Naive thymus-derived CD4-positive, alpha-beta T cell (primary cell): ENCODE measurements around the gene ARHGEF16. TPM values are rescaled to one million over a fixed set of nuclear protein-coding genes. Genes with fewer than 3 reads are reported as not detected.

Experiments used
- ATAC-seq: fragments of 150-1000 bp; cut with Tn5 transposase; 2 replicates; pipeline ENCODE4 v1.10.0; 2021; ENCODE audit warnings: mild to moderate bottlenecking, moderate library complexity
- CTCF ChIA-PET: fragments of 350-600 bp; sonication (Branson Sonifier 250); formaldehyde crosslinking; loops from one replicate; lab custom pipeline; 2021; ENCODE audit warnings: antibody characterized with exemption; lab: Charles Lee
- POLR2A ChIA-PET: fragments of 350-600 bp; sonication (Branson Sonifier 250); formaldehyde crosslinking; loops from one replicate; lab custom pipeline; 2021; ENCODE audit warnings: antibody characterized with exemption, inconsistent platforms; lab: Charles Lee
- DNase-seq, 9 donors: peaks; one replicate each; pipeline versions ENCODE4 v3.0.0 to v3.0.0-alpha.2; 2020 to 2022; ENCODE audit warnings: mixed read lengths in 1 of 9
- H3K27ac ChIP-seq: one replicate; pipeline ENCODE4 v1.7.0; 2013; ENCODE audit warnings: mild to moderate bottlenecking, low read depth, low read length, moderate library complexity
- H3K27me3 ChIP-seq, 2 donors: one replicate each; pipeline ENCODE4 v1.7.0; 2013; ENCODE audit warnings: low read length in 2 of 2, mild to moderate bottlenecking in 2 of 2, moderate library complexity in 2 of 2; ENCODE audit not compliant: control insufficient read depth in 2 of 2, insufficient read depth in 2 of 2
- H3K36me3 ChIP-seq, 3 experiments: 1 replicate in 2 of 3; 2 replicates in 1 of 3; pipeline ENCODE4 v1.7.0; 2013; ENCODE audit warnings: low read length in 3 of 3, mild to moderate bottlenecking in 3 of 3, moderate library complexity in 1 of 3; ENCODE audit not compliant: insufficient read depth in 3 of 3, control insufficient read depth in 2 of 3
- H3K4me1 ChIP-seq, 2 donors: one replicate each; pipeline ENCODE4 v1.7.0; 2013; ENCODE audit warnings: low read length in 2 of 2, mild to moderate bottlenecking in 2 of 2, moderate library complexity in 1 of 2; ENCODE audit not compliant: control insufficient read depth in 2 of 2, insufficient read depth in 2 of 2
- H3K4me3 ChIP-seq: 2 replicates; pipeline ENCODE4 v1.7.0; 2013; ENCODE audit warnings: mild to moderate bottlenecking, low read length
- H3K9me3 ChIP-seq, 3 experiments: 1 replicate in 2 of 3; 2 replicates in 1 of 3; pipeline ENCODE4 v1.7.0; 2013; ENCODE audit warnings: low read length in 3 of 3; ENCODE audit not compliant: control insufficient read depth in 2 of 3
- H3K27ac Mint-ChIP-seq, 9 donors: one replicate each; pipeline ENCODE4 v1.8.0; 2020 to 2022; ENCODE audit warnings: mixed read lengths in 9 of 9, mild to moderate bottlenecking in 8 of 9, moderate library complexity in 5 of 9, inconsistent platforms in 2 of 9
- H3K27me3 Mint-ChIP-seq, 5 donors: one replicate each; pipeline ENCODE4 v1.8.0; 2021 to 2022; ENCODE audit warnings: mixed read lengths in 5 of 5, mild to moderate bottlenecking in 1 of 5
- H3K36me3 Mint-ChIP-seq, 5 donors: one replicate each; pipeline ENCODE4 v1.8.0; 2020 to 2022; ENCODE audit warnings: mixed read lengths in 5 of 5, mild to moderate bottlenecking in 3 of 5, inconsistent platforms in 1 of 5
- H3K4me1 Mint-ChIP-seq, 7 donors: one replicate each; pipeline ENCODE4 v1.8.0; 2020 to 2022; ENCODE audit warnings: mixed read lengths in 7 of 7, mild to moderate bottlenecking in 3 of 7, inconsistent platforms in 1 of 7
- H3K4me3 Mint-ChIP-seq, 10 donors: one replicate each; pipeline ENCODE4 v1.8.0; 2020 to 2022; ENCODE audit warnings: mild to moderate bottlenecking in 10 of 10, mixed read lengths in 10 of 10, moderate library complexity in 6 of 10, inconsistent platforms in 2 of 10
- H3K9me3 Mint-ChIP-seq, 11 donors: one replicate each; pipeline ENCODE4 v1.8.0; 2020 to 2022; ENCODE audit warnings: mixed read lengths in 11 of 11, mild to moderate bottlenecking in 4 of 11, inconsistent platforms in 1 of 11, moderate library complexity in 1 of 11
- intact Hi-C, 2 donors: fragments of 100-400 bp; cut with micrococcal nuclease; formaldehyde crosslinking; loops; one replicate each; pipeline ENCODE4 v1.15.1; 2023
- polyA plus RNA-seq, 2 donors: library from polyadenylated mRNA; unstranded; fragments of 300-500 nt; fragmentation: Illumina TruSeq; gene quantifications; one replicate each; pipeline ENCODE4 v1.2.3, GENCODE V29; 2021
- total RNA-seq, 6 experiments: library from RNA in 5 of 6; stranded (reverse) in 5 of 6; gene quantifications; 1 replicate in 5 of 6; 2 replicates in 1 of 6; pipeline ENCODE4 v1.2.3 and lab custom pipeline; 2021 to 2026

Gene ARHGEF16
- total and polyA plus RNA-seq, 7 experiments from 2014 or later = 0.16 TPM; not detected in 6

DNA sequence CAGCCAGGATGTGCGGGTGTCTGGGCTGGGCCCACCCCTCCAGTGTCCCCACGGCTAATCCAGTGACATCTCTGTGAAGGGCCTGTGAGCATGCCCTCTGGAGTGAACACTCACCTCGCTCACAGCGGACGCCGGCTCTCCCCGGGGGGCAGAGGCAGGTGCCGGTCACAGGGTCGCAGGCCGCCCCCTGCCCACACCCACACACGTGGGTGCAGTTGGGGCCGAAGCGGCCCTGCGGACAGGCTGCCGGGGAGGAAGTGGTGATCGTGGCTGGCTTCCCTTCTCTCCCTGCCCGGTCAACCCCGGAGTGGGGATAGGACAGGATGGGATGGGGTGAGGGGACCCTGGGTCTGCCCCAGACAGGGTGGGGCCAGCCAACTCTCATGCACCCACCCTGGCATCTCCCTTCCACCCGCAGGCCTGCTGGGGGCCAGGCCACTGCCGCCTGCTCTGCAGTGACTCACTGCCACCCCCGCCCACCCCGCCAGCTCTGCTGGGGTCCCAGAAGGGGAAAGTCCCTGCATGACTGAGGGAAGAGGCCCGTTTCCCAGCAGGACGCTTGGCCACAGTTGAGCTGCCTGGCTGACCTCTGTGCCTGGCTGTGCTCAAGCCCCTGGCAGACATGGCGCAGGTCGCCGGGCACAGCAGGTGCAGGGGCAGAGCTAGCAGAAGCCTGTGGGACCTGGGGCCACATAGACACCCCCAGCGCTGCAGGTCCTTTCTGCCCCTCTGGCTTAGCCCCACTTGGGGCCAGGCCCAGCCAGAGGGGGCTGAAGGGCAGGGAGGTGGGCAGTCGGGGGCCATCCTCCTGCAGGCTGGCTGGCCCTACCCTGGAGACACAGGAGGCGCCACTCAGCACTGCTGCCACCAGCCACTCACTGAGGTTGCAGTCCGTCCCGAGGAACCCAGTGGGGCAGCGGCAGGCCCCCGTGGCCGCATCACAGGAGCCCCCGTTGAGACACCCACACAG lies 41.6 kb downstream of the ARHGEF16 start:
- H3K27me3 Mint-ChIP-seq = no peaks in the 10 kb centered on the region
- H3K4me1 ChIP-seq = no peaks in the 10 kb centered on the region
- ChIA-PET CTCF (interaction anchor here (1.4 kb wide), 1 partner anchor 123 kb away, joined by 4 read pairs; no protein-coding TSS in a partner anchor), POLR2A (no interaction called here)
- DNase-seq = no peak
- no peaks in the 10 kb centered on the region for H3K9me3 Mint-ChIP-seq
- peaks cover 0 to 32% (median 0%) of the 10 kb centered on the region in 3 experiments for H3K36me3 ChIP-seq
- H3K9me3 ChIP-seq = no peaks in the 10 kb centered on the region
- peaks cover 2 to 5% (median 5%) of the 10 kb centered on the region in 7 donors for H3K4me1 Mint-ChIP-seq
- no peak overlapping the region for H3K4me3 Mint-ChIP-seq
- ATAC-seq = no peak
- H3K27ac Mint-ChIP-seq = no peak overlapping the region
- H3K27ac ChIP-seq = no peak overlapping the region
- no peaks in the 10 kb centered on the region for H3K27me3 ChIP-seq
- H3K36me3 Mint-ChIP-seq = no peaks in the 10 kb centered on the region
- no peak overlapping the region for H3K4me3 ChIP-seq
- intact Hi-C loops = no loop called here

DNA sequence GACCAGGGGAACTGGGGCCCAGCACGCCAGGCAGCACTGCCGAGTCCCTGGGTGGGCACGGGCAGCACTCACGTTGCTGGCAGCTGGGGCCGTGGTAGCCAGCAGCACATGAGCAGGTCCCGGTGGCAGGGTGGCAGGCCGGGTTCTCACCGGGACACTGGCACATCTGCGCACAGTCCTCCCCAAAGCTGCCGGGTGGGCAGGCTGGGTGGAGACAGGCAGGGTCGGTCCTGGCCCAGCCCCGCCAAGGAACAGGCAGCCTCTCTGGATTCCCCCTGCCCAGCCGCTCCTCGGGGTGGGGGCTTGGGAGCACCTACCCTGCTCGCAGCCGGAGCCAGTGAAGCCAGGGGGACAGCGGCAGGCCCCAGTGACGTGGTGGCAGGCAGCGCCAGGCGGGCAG lies 42.5 kb downstream of the ARHGEF16 start:
- intact Hi-C loops = no loop called here
- Mint-ChIP-seq H3K27me3 (no peaks in the 10 kb centered on the region), H3K36me3 (no peaks in the 10 kb centered on the region), H3K9me3 (no peaks in the 10 kb centered on the region), H3K4me3 (no peak overlapping the region), H3K27ac (no peak overlapping the region), H3K4me1 (no peaks in the 10 kb centered on the region)
- Histone ChIP-seq H3K9me3 (no peaks in the 10 kb centered on the region), H3K4me3 (no peak overlapping the region), H3K36me3 (peaks cover 0 to 32% (median 0%) of the 10 kb centered on the region in 3 experiments), H3K27me3 (no peaks in the 10 kb centered on the region), H3K27ac (no peak overlapping the region), H3K4me1 (no peaks in the 10 kb centered on the region)
- ChIA-PET POLR2A (no interaction called here), CTCF (interaction anchor here (1.4 kb wide), 1 partner anchor 122 kb away, joined by 4 read pairs; no protein-coding TSS in a partner anchor)
- ATAC-seq = no peak
- no peak for DNase-seq

DNA sequence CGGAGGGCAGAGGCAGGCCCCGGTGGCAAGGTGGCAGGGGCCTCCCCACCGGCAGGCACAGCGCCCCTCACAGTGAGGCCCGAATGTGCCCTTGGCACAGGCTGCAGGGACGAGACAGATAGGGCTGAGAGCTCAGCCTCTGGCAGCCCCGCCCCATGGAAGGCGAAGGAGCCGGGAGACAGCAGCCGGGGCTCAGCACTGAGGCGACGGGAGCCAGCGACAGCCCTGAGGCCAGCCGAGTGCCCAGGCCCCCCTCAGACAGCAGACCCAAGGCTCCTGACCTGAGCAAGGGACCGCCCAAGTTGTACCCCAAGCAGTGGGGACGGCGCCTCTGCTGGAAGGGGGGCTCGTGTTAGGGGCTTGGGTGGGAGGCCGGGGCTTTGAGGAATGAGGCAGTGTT lies 43.1 kb downstream of the ARHGEF16 start:
- no peaks in the 10 kb centered on the region for H3K27me3 Mint-ChIP-seq
- ChIA-PET CTCF (no interaction called here), POLR2A (no interaction called here)
- H3K27ac Mint-ChIP-seq = no peak overlapping the region
- H3K9me3 Mint-ChIP-seq = no peaks in the 10 kb centered on the region
- DNase-seq (no peak), ATAC-seq (no peak)
- Histone ChIP-seq H3K4me3 (no peak overlapping the region), H3K4me1 (no peaks in the 10 kb centered on the region), H3K9me3 (no peaks in the 10 kb centered on the region), H3K27me3 (no peaks in the 10 kb centered on the region), H3K27ac (no peak overlapping the region), H3K36me3 (peaks cover 0 to 32% (median 0%) of the 10 kb centered on the region in 3 experiments)
- H3K4me3 Mint-ChIP-seq = no peak overlapping the region
- H3K36me3 Mint-ChIP-seq = no peaks in the 10 kb centered on the region
- intact Hi-C loops = no loop called here
- H3K4me1 Mint-ChIP-seq = no peaks in the 10 kb centered on the region

DNA sequence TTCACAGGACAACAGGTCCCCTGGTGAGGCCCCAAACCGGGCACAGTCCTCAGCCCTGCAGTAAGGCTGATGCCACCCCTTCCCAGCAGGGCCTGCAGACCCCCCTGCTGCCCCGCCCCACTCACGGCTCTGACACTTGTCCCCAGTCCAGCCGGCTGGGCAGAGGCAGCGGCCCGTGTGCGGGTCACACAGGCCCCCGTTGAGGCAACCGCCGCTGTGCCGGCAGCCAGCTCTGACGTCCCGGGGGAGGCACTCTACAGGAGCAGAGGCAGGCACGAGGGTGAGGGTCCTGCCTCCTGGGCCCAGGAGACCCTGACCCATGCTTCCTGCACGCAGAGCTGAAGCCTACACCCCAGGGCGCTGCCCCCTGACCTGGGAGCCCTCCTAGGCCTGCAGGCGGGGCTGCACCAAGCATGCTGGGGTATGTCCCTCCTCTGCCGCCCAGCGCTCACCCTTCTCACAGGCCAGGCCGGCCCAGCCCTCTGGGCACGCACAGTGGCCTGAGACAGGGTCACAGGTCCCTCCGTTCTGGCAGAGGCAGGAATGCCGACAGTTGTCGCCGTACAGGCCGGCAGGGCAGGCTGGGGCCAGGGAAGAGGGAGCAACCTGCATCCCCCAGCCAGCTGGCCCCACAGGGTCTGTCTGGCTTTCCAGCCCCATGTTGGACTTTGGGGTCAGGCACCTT lies 43.9 kb downstream of the ARHGEF16 start:
- ATAC-seq (no peak), DNase-seq (no peak)
- no peak overlapping the region for H3K4me3 ChIP-seq
- no peaks in the 10 kb centered on the region for H3K9me3 Mint-ChIP-seq
- no peak overlapping the region for H3K4me3 Mint-ChIP-seq
- H3K27me3 ChIP-seq = no peaks in the 10 kb centered on the region
- no peaks in the 10 kb centered on the region for H3K9me3 ChIP-seq
- H3K27ac Mint-ChIP-seq = no peak overlapping the region
- H3K27ac ChIP-seq = no peak overlapping the region
- no peaks in the 10 kb centered on the region for H3K36me3 Mint-ChIP-seq
- peaks cover 0 to 31% (median 0%) of the 10 kb centered on the region in 3 experiments for H3K36me3 ChIP-seq
- H3K4me1 ChIP-seq = no peaks in the 10 kb centered on the region
- CTCF ChIA-PET = no interaction called here
- POLR2A ChIA-PET = interaction anchor here (1.2 kb wide), 1 partner anchor 32 kb away, joined by 5 read pairs; no protein-coding TSS in a partner anchor
- H3K4me1 Mint-ChIP-seq = peaks cover 0 to 1% (median 0%) of the 10 kb centered on the region in 7 donors
- H3K27me3 Mint-ChIP-seq = no peaks in the 10 kb centered on the region
- intact Hi-C loops = no loop called here

DNA sequence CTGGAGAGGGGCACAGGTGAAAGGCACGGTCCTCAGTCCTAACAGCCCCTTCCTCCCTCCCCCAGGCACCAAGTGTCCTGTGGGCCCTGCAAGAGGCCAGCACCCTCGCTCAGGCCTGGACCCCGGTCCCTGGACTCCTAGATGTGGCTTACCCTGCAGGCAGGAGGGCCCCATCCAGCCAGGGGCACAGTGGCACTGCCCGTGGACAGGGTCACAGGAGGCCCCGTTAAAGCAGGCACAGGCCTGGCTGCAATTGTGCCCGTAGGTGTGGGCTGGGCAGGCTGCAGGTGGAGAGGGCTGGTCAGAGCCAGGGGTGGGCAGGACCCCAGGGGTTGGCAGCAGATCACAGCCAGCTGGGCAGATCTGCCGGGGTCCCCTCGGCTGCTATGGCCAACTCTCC lies 44.5 kb downstream of the ARHGEF16 start:
- no peak overlapping the region for H3K27ac Mint-ChIP-seq
- Histone ChIP-seq H3K27ac (no peak overlapping the region), H3K9me3 (no peaks in the 10 kb centered on the region), H3K27me3 (no peaks in the 10 kb centered on the region), H3K36me3 (peaks cover 0 to 27% (median 0%) of the 10 kb centered on the region in 3 experiments), H3K4me1 (no peaks in the 10 kb centered on the region), H3K4me3 (no peak overlapping the region)
- no peak for ATAC-seq
- H3K4me1 Mint-ChIP-seq = peaks cover 0 to 1% (median 0%) of the 10 kb centered on the region in 7 donors
- DNase-seq = no peak
- ChIA-PET POLR2A (interaction anchor here (1.0 to 1.2 kb wide), 2 partner anchors 31 to 120 kb away, joined by 3 to 5 read pairs; no protein-coding TSS in a partner anchor), CTCF (no interaction called here)
- no peaks in the 10 kb centered on the region for H3K36me3 Mint-ChIP-seq
- intact Hi-C loops = no loop called here
- no peaks in the 10 kb centered on the region for H3K27me3 Mint-ChIP-seq
- H3K9me3 Mint-ChIP-seq = no peaks in the 10 kb centered on the region
- no peak overlapping the region for H3K4me3 Mint-ChIP-seq

DNA sequence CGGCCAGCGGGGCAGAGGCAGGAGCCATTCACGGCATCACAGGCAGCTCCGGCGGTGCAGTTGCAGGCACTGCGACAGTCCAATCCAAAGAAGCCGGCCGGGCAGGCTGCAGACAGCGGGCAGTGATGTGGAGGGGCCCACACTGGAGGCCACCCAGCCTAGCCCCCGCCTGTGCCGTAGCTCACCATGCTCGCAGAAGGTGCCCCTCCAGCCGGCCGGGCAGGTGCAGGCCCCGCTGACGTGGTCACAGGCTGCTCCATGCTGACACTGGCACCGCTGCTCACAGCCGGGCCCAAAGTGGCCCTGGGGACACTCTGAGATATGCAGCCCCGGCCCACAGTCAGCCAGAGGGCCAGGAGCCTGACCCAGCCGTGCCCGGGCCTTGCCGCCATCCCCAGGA lies 45.1 kb downstream of the ARHGEF16 start:
- H3K36me3 ChIP-seq = peaks cover 0 to 31% (median 0%) of the 10 kb centered on the region in 3 experiments
- ChIA-PET CTCF (no interaction called here), POLR2A (interaction anchor here (1.0 to 1.2 kb wide), 2 partner anchors 31 to 119 kb away, joined by 3 to 5 read pairs; no protein-coding TSS in a partner anchor)
- no peak overlapping the region for H3K4me3 Mint-ChIP-seq
- H3K36me3 Mint-ChIP-seq = no peaks in the 10 kb centered on the region
- H3K4me1 Mint-ChIP-seq = peaks cover 0 to 1% (median 0%) of the 10 kb centered on the region in 7 donors
- no peaks in the 10 kb centered on the region for H3K27me3 Mint-ChIP-seq
- no peak for DNase-seq
- intact Hi-C loops = no loop called here
- no peaks in the 10 kb centered on the region for H3K27me3 ChIP-seq
- no peak overlapping the region for H3K27ac ChIP-seq
- ATAC-seq = no peak
- H3K4me1 ChIP-seq = no peaks in the 10 kb centered on the region
- H3K9me3 Mint-ChIP-seq = no peaks in the 10 kb centered on the region
- no peak overlapping the region for H3K4me3 ChIP-seq
- H3K27ac Mint-ChIP-seq = no peak overlapping the region
- no peaks in the 10 kb centered on the region for H3K9me3 ChIP-seq
